Measurements from ENCODE around the gene CMIP.

CMIP gene

GRCh38 chr16:81710596-81710995 is 266.0 kb downstream of the CMIP start:
- no peak overlapping the region for H3K4me3 ChIP-seq (replicated peaks in 1 of 2; ENCODE audit: low read depth in 2 of 2, low read length in 2 of 2)
- TF ChIP-seq CTCF (IDR thresholded peaks at IDR 0.05; ENCODE audit: low read depth, low read length), result no peak
- DNase-seq (ENCODE audit: low read depth in 2 of 2), result no peak

GRCh38 chr16:81711657-81712319 is 267.2 kb downstream of the CMIP start:
- DNase-seq (ENCODE audit: low read depth in 2 of 2), result peak; percentile 93 to 94
- TF ChIP-seq CTCF (IDR thresholded peaks at IDR 0.05; ENCODE audit: low read depth, low read length), result no peak

GRCh38 chr16:81712681-81713080 is 268.1 kb downstream of the CMIP start:
- no peak for DNase-seq (ENCODE audit: low read depth in 2 of 2)
- H3K4me3 ChIP-seq (replicated peaks in 1 of 2; ENCODE audit: low read depth in 2 of 2, low read length in 2 of 2), result no peak overlapping the region
- TF ChIP-seq CTCF (IDR thresholded peaks at IDR 0.05; ENCODE audit: low read depth, low read length), result no peak

More at GRCh38 chr16:81711657-81712319, 267.2 kb downstream of the CMIP start:
- no peak overlapping the region for H3K4me3 ChIP-seq (replicated peaks in 1 of 2; ENCODE audit: low read depth in 2 of 2, low read length in 2 of 2)

GRCh38 chr16:81713295-81713772 is 268.7 kb downstream of the CMIP start:
- no peak for DNase-seq (ENCODE audit: low read depth in 2 of 2)
- TF ChIP-seq CTCF (IDR thresholded peaks at IDR 0.05; ENCODE audit: low read depth, low read length), result no peak

GRCh38 chr16:81713796-81714195 is 269.2 kb downstream of the CMIP start:
- no peak for TF ChIP-seq CTCF (IDR thresholded peaks at IDR 0.05; ENCODE audit: low read depth, low read length)
- no peak for DNase-seq (ENCODE audit: low read depth in 2 of 2)
- no peak overlapping the region for H3K4me3 ChIP-seq (replicated peaks in 1 of 2; ENCODE audit: low read depth in 2 of 2, low read length in 2 of 2)

More at GRCh38 chr16:81713295-81713772, 268.7 kb downstream of the CMIP start:
- no peak overlapping the region for H3K4me3 ChIP-seq (replicated peaks in 1 of 2; ENCODE audit: low read depth in 2 of 2, low read length in 2 of 2)

GRCh38 chr16:81714583-81714982 is 270.0 kb downstream of the CMIP start:
- no peak overlapping the region for H3K4me3 ChIP-seq (replicated peaks in 1 of 2; ENCODE audit: low read depth in 2 of 2, low read length in 2 of 2)
- no peak for TF ChIP-seq CTCF (IDR thresholded peaks at IDR 0.05; ENCODE audit: low read depth, low read length)

More at GRCh38 chr16:81714583-81714982, 270.0 kb downstream of the CMIP start:
- no peak for DNase-seq (ENCODE audit: low read depth in 2 of 2)

Measured in cardiac fibroblast (primary cell).